GM18498 (cell line): ENCODE results near the gene NDOR1.
A peak's percentile ranks its signal among the peaks of the same experiment; 100 is the strongest.

Experiments used
- ATAC-seq: cut with Tn5 transposase; IDR thresholded peaks from one replicate; pipeline ENCODE4 v1.9.1; 2021; ENCODE audit warnings: mild to moderate bottlenecking, moderate library complexity; ENCODE audit not compliant: unreplicated experiment

NDOR1 gene

DNA sequence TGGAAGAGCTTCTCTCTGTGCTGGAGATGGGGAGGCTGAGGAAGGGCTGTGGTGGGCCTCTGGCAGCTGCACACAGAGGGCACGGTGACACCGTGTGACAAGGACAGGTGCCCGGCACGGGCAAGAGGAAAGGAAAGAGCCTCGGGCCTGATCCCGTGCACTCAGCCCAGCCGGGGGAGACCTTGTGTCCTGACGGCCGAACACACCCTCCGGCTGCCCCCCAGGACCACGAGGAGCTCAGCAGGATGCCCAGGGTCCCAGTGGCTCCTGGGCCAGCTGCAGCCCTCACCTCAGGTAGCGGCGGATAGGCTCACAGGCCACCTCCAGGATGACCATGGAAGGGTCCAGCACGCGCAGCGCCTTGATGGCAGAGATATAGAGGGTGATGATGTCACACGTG lies 22.7 kb upstream of the NDOR1 start:
- ATAC-seq: no peak

- no peak for ATAC-seq
These were observed 21.4 kb upstream of the NDOR1 start for GRCh38 chr9:137183980-137184595.

DNA sequence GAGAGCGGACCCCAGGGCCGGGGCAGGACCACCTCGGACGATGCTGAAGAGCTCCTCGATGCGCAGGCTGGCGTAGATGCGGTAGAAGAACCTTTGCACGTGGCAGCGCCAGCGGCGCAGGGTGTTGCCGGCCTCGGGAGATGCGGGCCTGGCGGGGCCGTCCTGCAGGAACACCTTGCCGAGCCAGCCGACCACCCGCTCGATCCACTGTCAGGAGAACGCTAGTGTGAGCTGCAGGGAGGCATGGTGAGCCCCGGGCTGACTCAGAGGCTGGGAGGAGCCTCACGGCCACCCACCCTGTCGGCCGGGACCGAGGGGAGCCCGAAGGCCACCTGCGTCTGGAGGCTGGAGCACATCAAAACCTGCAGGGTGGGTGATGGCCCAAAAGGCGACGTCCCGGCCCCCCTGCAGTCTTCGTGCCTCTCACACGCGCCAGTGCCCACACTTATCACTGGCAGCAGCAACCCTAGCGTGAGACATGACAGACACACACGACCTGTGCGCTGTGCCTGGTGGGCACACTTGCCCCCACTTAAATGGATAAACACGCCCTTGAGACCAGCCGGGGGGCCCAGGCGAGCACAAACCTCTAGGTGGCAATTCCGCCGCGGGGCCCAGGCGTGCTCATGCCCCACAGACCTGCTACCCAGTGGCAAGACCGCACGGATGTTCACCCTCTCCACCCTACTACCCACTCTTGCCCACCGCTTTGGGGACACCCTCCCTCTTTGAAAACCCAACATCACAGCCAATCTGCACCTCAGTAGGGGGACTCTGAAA lies 20.4 kb upstream of the NDOR1 start:
- ATAC-seq: no peak

DNA sequence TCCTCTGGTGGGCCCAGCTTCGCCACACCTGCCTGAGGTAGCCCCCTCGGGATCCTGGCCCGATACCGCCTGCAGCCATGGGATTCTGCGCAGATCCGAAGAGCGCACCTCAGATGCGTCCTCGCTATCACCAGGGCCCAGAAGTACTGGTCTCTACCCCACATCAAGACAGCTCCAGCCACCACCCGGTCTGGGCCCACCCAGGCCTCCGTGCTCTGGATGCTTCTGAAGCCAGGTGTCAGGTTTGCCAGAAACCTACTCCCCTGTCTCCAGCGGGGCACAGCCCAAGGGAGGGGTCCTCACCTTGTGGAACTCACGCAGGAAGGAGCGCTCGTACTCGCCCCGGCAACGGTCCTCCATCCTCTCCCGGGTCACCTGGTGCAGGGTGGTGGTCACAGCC lies 19.6 kb upstream of the NDOR1 start:
- ATAC-seq: no peak

- no peak for ATAC-seq
These were observed 19.1 kb upstream of the NDOR1 start for GRCh38 chr9:137186385-137186784.

DNA sequence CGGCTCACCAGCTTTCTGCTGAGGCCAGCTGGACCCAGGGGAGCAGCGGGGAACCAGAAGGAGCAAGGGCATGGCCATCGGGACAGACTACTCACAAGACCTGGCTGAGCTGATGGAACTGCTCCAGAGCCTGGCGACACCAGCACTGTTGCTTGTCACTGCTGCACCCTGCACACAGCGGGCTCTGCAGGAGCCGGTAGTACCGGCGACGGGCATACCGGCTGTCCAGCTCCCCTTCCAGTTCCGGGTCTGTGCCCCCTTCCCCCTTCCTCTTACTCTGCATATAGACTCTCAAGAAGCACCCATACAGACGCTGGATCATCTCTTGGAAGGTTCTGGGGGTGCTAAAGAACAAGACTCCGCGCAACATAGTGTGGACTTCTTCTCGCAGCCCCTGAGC lies 18.1 kb upstream of the NDOR1 start:
- ATAC-seq: no peak

DNA sequence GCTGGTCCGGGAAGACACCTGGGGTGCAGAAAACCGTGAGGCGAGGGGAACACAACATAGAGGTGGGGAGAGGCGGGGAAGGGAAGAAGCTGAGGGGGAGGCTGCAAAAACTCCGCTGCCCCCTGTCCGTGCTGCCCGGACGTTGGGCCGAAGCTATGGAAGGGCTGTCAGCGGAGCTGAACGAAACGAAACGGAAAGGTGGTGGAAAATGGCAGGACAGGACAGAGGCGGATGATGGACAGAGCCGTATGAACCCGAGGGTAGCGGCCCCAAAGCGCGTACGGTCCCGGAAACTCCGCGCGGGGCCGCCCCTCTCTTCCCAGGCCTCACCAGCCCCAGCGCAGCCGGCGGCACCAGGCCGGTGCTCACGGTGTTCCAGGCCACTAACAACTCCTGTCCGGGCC lies 17.4 kb upstream of the NDOR1 start:
- ATAC-seq: no peak

DNA sequence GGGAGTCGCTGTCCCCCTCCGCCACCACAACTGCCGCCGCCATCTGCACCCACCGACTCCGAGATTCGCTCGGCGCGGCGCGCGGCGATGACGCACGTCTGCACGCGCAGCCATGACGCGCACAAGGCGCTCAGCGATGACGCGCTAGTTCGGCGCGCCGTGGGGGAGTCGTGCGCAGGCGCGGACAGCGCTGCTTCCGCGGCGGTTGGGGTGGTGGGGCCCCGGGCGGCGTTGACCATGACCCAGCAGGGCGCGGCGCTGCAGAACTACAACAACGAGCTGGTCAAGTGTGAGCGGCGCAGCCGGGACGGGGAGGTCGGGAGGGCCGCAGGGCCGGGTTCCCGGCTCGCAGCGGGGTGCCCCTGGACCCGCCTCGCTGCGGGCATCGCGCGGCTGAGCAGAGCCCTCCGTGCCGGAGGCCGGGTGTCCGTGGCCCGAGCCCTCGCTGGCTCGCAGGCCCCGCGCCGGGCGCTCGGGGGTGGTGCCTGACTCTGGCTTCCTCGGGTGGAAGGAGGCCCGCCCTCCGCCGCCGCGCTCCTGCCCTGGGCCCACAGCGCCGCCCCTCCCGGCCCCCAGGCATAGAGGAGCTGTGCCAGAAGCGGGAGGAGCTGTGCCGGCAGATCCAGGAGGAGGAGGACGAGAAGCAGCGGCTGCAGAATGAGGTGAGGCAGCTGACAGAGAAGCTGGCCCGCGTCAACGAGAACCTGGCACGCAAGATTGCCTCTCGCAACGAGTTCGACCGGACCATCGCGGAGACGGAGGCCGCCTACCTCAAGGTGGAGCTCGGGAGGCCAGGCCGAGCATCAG lies 16.8 kb upstream of the NDOR1 start, which contains the start of the genes ANAPC2 and SSNA1:
TSS of gene ANAPC2 (minus strand) at position 71 of the 807 bp plus-strand sequence. CDS start at position 43, 28 bp downstream.
TSS of gene SSNA1 (plus strand) at position 187 of the 807 bp plus-strand sequence. CDS start at position 238, 51 bp downstream.
- ATAC-seq: peak; percentile 79

GRCh38 chr9:137189297-137190295 lies 15.9 kb upstream of the NDOR1 start:
- no peak for ATAC-seq

GRCh38 chr9:137190315-137190856 lies 15.1 kb upstream of the NDOR1 start:
- no peak for ATAC-seq

DNA sequence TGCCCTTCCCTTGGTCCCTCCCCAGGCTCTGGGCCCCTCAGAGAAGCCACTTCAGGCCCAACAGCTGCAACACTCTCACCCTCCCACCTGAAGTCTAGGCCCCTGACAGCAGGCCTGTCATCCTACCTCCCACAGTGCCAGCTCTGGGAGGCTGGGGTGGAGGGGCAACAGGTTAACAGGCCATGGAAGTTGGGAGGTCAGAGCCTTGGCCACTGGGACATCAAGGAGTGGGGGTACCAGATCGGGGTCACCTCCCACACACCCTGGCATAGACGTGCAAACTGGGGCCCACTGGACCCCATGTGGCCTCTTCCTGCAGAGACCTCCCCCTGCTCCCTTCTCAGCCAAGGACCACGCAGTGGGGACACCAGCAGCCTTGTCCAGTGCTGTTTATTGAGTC lies 14.3 kb upstream of the NDOR1 start:
- no peak for ATAC-seq

DNA sequence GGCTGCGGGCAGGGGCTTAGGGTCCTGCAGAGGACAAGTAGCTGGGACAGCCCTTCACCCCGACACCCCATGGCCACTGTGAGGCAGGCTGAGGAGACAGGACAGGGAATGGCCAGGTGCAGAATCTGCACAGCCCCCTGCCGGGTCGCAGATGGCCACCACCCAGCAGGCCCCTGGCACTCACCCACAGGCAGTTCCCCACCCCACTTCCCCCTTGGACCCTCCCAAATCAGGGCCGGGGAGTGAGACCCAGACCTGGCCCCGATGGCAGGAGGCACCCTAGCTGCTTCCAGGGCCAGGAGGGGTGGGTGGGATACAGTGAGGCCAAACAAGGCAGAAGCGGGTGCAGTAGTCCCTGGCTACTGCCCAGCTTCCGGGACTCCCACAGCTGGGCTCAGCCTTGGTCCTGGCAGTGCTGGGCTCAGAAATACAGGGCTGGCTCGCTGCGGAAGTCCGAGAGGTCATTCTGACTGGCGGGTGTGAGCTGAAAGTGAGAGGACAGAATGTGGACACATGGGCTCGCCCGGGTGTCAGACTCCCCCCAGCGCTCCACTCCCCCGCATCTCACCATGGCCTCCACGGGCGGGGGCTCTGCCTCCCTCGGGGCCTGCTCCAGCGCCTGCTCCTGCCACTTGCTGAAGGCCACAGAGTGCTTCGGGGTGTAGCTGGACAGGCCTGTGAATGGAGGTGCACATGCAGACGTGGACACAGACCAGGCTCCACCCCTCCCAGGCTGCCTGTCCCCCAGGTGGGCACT lies 13.6 kb upstream of the NDOR1 start:
- no peak for ATAC-seq

DNA sequence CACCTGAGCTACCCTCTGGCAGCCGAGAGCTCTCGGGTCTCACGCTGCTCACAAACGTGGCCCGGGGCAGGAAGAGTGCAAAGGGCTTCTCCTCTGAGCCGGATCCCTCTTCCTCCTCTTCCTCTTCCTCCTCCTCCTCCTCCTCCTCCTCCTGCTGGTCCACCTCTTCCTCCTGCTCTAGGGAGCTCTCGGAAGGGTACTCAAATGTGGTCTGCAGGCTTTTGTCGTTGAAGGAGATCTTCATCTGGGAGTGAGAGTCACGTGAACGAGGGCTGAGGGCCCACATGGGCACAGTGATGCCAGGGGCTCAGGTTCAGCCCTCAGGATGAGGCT lies 13.1 kb upstream of the NDOR1 start:
- ATAC-seq: no peak

DNA sequence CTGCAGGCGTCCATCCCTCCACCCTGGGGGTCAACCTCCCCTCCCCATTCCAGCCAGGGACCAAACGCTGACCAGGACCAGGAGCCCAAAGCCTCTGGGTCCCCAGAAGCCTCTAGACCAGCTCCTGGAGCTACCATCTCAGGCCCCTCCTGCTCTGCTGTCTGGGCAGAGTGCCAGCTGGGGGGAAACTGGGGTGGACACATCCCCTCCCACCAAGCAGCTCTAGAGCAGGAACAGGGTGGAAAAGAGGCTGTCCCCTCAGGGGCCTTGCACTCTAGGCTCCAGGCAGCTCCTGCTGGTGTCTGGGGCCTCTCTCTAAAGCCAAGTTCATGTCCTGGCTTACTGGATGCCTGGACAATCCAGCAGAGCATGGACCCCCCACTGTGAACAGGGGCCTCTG lies 12.6 kb upstream of the NDOR1 start:
- no peak for ATAC-seq

DNA sequence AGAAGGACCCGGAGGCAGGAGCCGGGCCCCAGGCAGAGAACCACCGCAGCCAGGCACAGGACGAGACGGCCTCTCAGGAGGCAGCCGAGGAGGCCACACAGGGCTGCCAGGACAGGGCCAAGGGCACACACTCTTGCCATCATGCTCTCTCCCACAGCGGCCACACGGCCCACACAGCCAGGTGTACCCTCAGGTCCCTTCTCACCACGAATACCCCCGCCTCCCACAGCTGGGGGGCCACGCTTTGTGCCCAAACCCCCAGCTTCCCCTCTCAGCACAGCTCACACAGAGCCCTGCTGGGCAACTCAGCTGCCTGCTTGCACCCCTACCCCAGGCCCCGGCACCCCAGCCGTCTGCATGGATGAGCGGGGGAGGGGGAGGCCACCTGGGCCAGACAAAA lies 11.7 kb upstream of the NDOR1 start:
- ATAC-seq: no peak

GRCh38 chr9:137194388-137194787 lies 11.1 kb upstream of the NDOR1 start:
- ATAC-seq: no peak

DNA sequence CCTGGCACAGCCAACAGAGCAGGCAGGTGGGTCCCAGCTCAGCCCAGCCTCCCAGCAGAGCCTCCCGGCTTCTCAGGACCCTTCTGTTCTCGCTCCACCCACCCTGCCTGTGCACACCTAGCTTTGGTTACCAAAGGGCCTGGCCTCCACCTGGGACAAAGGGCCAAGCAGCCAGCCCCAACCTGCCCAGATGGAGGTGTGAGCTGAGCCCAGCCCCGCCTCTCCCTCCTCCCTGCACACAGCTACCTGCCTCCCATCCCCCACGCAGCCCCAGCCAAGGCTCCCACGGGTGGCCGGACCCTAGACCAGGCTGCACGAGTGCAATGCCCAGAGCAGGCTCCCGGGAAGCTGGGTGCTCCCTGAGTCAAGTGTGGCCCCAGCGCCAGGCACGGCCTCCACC lies 10.6 kb upstream of the NDOR1 start:
- ATAC-seq: no peak

GRCh38 chr9:137195525-137196220 lies 9.8 kb upstream of the NDOR1 start:
- ATAC-seq: no peak
